ENCODE measurements around the gene SPACA4. TPM values are rescaled to one million over a fixed set of nuclear protein-coding genes. Genes with fewer than 3 reads are reported as not detected.

The SPACA4 gene, protein sequence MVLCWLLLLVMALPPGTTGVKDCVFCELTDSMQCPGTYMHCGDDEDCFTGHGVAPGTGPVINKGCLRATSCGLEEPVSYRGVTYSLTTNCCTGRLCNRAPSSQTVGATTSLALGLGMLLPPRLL
- 0.20 TPM in 1 of 5 replicates, not detected in the others for total RNA-seq (2022; extraction: Qiagen RNA extraction)

DNA sequence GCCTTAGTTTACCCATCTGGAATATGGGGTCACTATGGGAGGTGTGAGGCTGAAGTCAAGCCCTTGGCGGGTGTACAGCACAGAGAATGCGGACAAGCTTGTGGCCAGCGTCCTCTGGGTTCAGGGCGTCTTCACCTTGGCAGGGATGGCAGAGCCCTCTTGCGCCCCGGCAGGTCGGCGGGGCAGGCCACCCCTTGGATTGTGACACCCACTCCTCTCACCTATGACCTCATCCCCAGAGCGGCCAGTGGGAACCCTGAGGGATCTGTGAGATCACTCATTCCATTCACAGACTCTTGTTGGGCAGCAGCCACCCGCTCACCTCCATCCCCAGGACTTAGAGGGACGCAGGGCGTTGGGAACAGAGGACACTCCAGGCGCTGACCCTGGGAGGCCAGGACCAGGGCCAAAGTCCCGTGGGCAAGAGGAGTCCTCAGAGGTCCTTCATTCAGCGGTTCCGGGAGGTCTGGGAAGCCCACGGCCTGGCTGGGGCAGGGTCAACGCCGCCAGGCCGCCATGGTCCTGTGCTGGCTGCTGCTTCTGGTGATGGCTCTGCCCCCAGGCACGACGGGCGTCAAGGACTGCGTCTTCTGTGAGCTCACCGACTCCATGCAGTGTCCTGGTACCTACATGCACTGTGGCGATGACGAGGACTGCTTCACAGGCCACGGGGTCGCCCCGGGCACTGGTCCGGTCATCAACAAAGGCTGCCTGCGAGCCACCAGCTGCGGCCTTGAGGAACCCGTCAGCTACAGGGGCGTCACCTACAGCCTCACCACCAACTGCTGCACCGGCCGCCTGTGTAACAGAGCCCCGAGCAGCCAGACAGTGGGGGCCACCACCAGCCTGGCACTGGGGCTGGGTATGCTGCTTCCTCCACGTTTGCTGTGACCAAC is at the start of gene SPACA4:
Gene SPACA4, plus strand, starts transcription at position 280 of the 896 bp plus-strand sequence. Its CDS starts 237 bp downstream, at position 517.

DNA sequence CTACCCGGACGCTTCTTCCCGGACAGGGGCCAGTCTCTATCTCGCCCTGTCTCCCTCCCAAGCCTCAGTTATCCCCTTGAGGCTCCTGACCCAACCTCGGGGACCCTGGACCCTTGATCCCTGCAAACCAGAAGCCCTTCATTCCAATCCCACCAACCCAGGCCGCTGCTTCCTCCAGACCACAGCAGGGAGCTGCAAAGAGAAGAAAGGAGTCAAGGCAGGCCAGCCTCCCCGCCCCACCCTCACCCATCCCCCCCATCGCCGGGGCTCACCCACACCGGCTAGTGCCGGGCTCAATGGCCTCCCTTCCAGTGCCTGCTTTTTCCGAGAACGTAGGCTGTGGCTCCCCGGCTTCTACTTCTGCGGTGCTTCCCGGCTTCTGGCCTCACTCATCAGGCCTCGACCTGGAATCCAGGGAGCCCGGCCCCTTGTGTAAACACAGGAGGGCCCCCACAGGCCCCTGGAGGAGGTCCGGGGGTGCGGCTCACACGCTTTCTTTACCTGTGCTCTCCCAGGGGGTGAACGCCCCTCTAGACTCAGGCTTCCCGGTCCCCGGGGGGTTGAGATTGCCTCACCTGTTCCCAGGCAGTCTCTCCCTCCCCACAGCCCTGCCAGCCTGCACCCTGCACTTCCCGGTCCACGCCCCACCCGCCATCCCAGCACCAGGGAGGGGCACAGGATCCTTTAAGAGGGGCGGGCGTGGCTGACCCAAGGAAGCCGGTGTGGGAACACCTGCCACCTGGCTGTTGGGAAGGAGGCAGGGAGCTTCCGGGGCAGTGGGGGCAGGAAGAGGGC is 8.1 kb downstream of the SPACA4 start, which contains the start of gene FAM83E:
Gene FAM83E, minus strand, starts transcription at position 641 of the 795 bp plus-strand sequence. CDS start 1,704 bp downstream, outside the sequence.

DNA sequence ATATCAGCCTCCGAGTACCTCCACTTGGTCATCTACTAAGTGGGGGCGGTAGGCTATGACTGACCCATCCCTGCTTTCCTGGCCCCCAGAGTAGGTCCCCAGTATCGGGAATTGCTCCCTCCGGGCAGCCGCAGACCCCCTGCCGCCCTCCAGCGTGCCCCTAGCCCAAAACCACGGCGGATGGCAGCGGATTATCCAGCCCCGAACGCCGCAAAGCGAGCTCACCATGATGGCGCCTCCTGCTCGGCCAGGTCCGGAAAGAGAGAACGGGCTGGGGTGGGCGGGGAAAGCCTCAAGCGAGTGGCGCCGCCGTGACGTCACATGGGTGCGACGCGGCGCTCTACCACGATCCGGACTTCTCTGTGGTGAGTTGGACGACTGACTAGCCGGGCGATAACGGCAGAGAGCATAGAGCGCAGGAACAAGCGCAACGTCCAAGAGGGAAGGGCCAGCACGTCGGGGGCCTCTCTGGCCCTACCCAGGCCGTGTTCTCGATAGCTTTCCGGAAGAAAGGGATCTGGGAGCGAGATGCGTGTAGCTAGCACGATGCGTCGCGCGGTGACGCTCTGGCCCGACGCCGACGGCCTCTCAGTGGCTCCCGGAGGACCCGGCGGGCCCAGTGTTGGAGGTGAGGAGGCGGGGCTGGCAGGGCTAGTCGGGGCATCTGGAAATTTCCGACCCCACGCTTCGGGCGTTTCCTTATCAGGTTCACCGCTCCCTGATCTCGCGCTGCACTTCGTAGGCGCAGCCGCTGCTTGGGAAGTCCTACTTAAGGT is 12.6 kb downstream of the SPACA4 start, which contains the start of the genes RPL18 and SPHK2:
Gene RPL18, minus strand, starts transcription at position 263 of the 776 bp plus-strand sequence. Its CDS starts 35 bp downstream, at position 228.
Gene SPHK2, plus strand, starts transcription at position 591 of the 776 bp plus-strand sequence. CDS start 1,009 bp downstream, outside the sequence.

DNA sequence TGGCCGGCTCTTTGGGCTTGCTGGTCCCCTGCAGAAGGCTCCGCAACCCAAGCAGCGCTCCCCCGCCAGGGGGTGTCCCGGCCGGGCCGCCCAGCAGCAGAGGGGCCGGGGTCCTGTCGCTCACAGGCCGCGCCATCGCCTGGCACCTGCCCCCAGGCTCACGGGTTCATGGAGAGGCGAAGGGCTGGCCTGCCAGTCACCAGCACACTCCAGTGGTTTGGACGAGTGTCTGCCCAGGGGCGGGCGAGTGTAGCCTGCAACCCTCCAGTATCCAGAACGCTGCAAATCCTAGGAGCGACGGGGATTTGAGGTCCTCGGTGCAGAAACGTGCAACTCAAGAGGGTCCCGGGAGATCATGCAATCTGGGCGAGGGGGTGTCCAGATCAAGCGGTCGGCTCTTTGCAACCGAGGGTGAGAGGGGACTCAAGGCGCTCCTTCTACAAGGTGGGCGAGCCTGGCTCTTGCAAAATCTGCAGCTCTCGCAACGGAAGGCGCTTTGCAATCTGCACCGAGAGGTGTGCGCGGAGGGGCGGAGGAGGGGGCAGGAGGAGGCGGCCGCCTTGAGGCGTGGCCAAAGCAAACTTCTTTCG is 30.4 kb downstream of the SPACA4 start, which contains the start of gene DBP:
Gene DBP, minus strand, starts transcription at position 521 of the 590 bp plus-strand sequence. Its CDS starts 385 bp downstream, at position 136.

DNA sequence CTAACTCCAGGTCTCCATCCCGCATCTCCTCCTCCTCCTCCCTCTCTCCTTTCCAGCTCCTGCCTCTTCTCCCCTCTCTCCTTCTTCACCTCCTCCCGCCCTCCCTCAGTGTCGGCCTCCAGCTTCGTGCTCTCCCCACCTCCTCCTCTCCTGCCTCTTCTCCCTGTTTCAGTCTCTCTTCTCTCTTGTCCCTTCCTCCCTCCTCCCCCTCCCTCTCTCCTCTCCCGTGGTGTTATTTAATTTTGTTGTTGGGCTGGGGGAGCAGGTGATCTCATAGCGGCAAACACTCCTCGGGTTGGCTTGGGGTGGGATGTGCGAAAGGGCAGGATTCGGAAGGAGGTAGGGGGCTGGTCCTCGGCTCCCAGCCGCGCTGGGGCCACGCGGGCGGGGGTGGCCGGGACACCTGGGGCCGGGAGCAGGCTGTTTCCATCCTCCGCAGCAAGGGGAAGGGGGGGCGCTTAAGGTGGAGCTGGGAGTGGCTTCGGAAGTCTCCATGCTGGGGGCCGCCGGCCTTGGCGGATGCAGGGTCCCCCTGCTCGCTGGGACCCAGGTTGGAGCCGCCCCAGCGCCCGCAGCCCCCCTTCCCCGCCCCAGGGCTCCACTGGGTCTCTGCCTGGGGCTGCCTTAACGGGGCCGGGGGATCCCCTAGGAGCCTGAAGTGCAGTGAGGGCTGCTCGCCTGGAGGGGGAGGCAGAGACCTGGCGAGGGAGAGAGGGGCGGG is 39.6 kb downstream of the SPACA4 start, which contains the start of gene CA11:
Gene CA11, minus strand, starts transcription at position 187 of the 721 bp plus-strand sequence. CDS start 555 bp downstream, outside the sequence.

Other genes with a start within 250 kb of the SPACA4 start
- 3.2 to 5.1 TPM (median 4.5 TPM) in 5 replicates for gene TMEM143, start 242.8 kb upstream of the SPACA4 start, total RNA-seq (2022; extraction: Qiagen RNA extraction)
- gene SYNGR4, start 242.4 kb upstream of the SPACA4 start, total RNA-seq (2022; extraction: Qiagen RNA extraction) = 2.5 to 3.7 TPM (median 3.2 TPM) in 5 replicates
- 385 to 442 TPM (median 423 TPM) in 5 replicates for gene KDELR1, start 215.2 kb upstream of the SPACA4 start, total RNA-seq (2022; extraction: Qiagen RNA extraction)
- 6.3 to 11.3 TPM (median 10.6 TPM) in 5 replicates for gene GRIN2D, start 213.1 kb upstream of the SPACA4 start, total RNA-seq (2022; extraction: Qiagen RNA extraction)
- gene GRWD1, start 160.8 kb upstream of the SPACA4 start, total RNA-seq (2022; extraction: Qiagen RNA extraction) = 111 to 130 TPM (median 123 TPM) in 5 replicates
- gene KCNJ14, start 151.2 kb upstream of the SPACA4 start, total RNA-seq (2022; extraction: Qiagen RNA extraction) = 1.0 to 2.1 TPM (median 1.2 TPM) in 5 replicates
- gene CYTH2, start 137.4 kb upstream of the SPACA4 start, total RNA-seq (2022; extraction: Qiagen RNA extraction) = 54.4 to 67.4 TPM (median 61.8 TPM) in 5 replicates
- gene LMTK3, start 94.9 kb upstream of the SPACA4 start, total RNA-seq (2022; extraction: Qiagen RNA extraction) = 2.8 to 5.4 TPM (median 4.8 TPM) in 5 replicates
- 12.8 to 18.0 TPM (median 16.4 TPM) in 5 replicates for gene SULT2B1, start 54.6 kb upstream of the SPACA4 start, total RNA-seq (2022; extraction: Qiagen RNA extraction)
- 0.07 to 0.35 TPM (median 0.25 TPM) in 4 of 5 replicates, not detected in the other for gene FAM83E, start 8.3 kb downstream of the SPACA4 start, total RNA-seq (2022; extraction: Qiagen RNA extraction)
- 3,152 to 3,709 TPM (median 3,369 TPM) in 5 replicates for gene RPL18, start 12.4 kb downstream of the SPACA4 start, total RNA-seq (2022; extraction: Qiagen RNA extraction)
- gene SPHK2, start 12.8 kb downstream of the SPACA4 start, total RNA-seq (2022; extraction: Qiagen RNA extraction) = 11.7 to 18.9 TPM (median 16.8 TPM) in 5 replicates
- gene DBP, start 30.6 kb downstream of the SPACA4 start, total RNA-seq (2022; extraction: Qiagen RNA extraction) = 1.8 to 2.8 TPM (median 2.6 TPM) in 5 replicates
- gene CA11, start 39.4 kb downstream of the SPACA4 start, total RNA-seq (2022; extraction: Qiagen RNA extraction) = 9.4 to 11.1 TPM (median 11.0 TPM) in 5 replicates
- gene NTN5, start 66.3 kb downstream of the SPACA4 start, total RNA-seq (2022; extraction: Qiagen RNA extraction) = 0.17 to 0.30 TPM (median 0.28 TPM) in 4 of 5 replicates, not detected in the other
- gene FUT2, start 89.2 kb downstream of the SPACA4 start, total RNA-seq (2022; extraction: Qiagen RNA extraction) = not detected in 5 replicates
- gene MAMSTR, start 113.0 kb downstream of the SPACA4 start, total RNA-seq (2022; extraction: Qiagen RNA extraction) = 0.47 to 0.76 TPM (median 0.61 TPM) in 5 replicates
- gene RASIP1, start 133.9 kb downstream of the SPACA4 start, total RNA-seq (2022; extraction: Qiagen RNA extraction) = 0.32 to 0.65 TPM (median 0.57 TPM) in 5 replicates
- not detected in 5 replicates for gene IZUMO1, start 140.2 kb downstream of the SPACA4 start, total RNA-seq (2022; extraction: Qiagen RNA extraction)
- 0.05 to 0.14 TPM (median 0.06 TPM) in 5 replicates for gene FUT1, start 145.9 kb downstream of the SPACA4 start, total RNA-seq (2022; extraction: Qiagen RNA extraction)
- gene FGF21, start 148.8 kb downstream of the SPACA4 start, total RNA-seq (2022; extraction: Qiagen RNA extraction) = not detected in 5 replicates
- gene BCAT2, start 204.3 kb downstream of the SPACA4 start, total RNA-seq (2022; extraction: Qiagen RNA extraction) = 52.3 to 64.2 TPM (median 60.2 TPM) in 5 replicates
- 12.0 to 18.1 TPM (median 15.2 TPM) in 5 replicates for gene HSD17B14, start 229.7 kb downstream of the SPACA4 start, total RNA-seq (2022; extraction: Qiagen RNA extraction)